GM12865 (cell line): ENCODE results near the gene SLC6A3.
A peak's percentile ranks its signal among the peaks of the same experiment; 100 is the strongest.

Experiments
- DNase-seq: peaks from one replicate; pipeline ENCODE4 v3.0.0; 2010; ENCODE audit warnings: low read depth
- H3K4me3 ChIP-seq: 2 replicates; pipeline ENCODE4 v1.5.1; 2011; ENCODE audit warnings: mild to moderate bottlenecking, low read depth, low read length, control low read depth
- CTCF ChIP-seq: IDR thresholded peaks from 2 replicates; pipeline ENCODE4 v1.5.1; 2011; ENCODE audit warnings: low read length, control low read depth, low read depth, inconsistent platforms; ENCODE audit not compliant: insufficient read depth; ENCODE audit errors: missing control alignments

SLC6A3 gene

GRCh38 chr5:1345876-1346626 lies 99.2 kb downstream of the SLC6A3 start:
- DNase-seq, result no peak
- H3K4me3 ChIP-seq, result peak overlapping the region; percentile 86
- no peak for TF ChIP-seq CTCF

- TF ChIP-seq CTCF, result no peak
- DNase-seq, result peak; percentile 92
- H3K4me3 ChIP-seq, result peak within 1 kb of the TSS; percentile 86
Measured at GRCh38 chr5:1344975-1345838, 100.0 kb downstream of the SLC6A3 start, which contains the start of gene CLPTM1L. Gene CLPTM1L (minus strand): TSS chr5:1345099. CDS start chr5:1344841, 258 bp downstream.

GRCh38 chr5:1343931-1344901 lies 101.0 kb downstream of the SLC6A3 start:
- DNase-seq, result peak; percentile 26
- no peak for TF ChIP-seq CTCF
- H3K4me3 ChIP-seq, result peak overlapping the region; percentile 66

GRCh38 chr5:1343315-1343751 lies 101.9 kb downstream of the SLC6A3 start:
- no peak for DNase-seq
- TF ChIP-seq CTCF, result no peak
- H3K4me3 ChIP-seq, result peak overlapping the region; percentile 66
